NB4 (cell line): ENCODE results near the gene TTC32.

ENCODE experiments used
- CTCF ChIP-seq: IDR thresholded peaks from one replicate; pipeline ENCODE4 v1.5.1; 2012; ENCODE audit warnings: low read depth, low read length
- MAX ChIP-seq: IDR thresholded peaks from 2 replicates; pipeline ENCODE4 v1.6.1; 2011; ENCODE audit warnings: low read depth, low read length
- POLR2A ChIP-seq: IDR thresholded peaks from 2 replicates; pipeline ENCODE4 v1.6.1; 2011; ENCODE audit warnings: mild to moderate bottlenecking; ENCODE audit not compliant: insufficient read length; ENCODE audit errors: extremely low read depth

GRCh38 chr2:19863303-19864041 is 38.3 kb downstream of the TTC32 start:
- TF ChIP-seq CTCF (peak; percentile 66), POLR2A (no peak), MAX (peak; percentile 30; the same call in 1 of the 2 replicates)
